Transverse colon (tissue), 4 donors: ENCODE results near the gene TMEM131L. TPM values are rescaled to one million over a fixed set of nuclear protein-coding genes. Genes with fewer than 3 reads are reported as not detected.

Experiments
- DNase-seq: peaks from one replicate; pipeline ENCODE4 v3.0.0-alpha.2; 2019
- H3K27ac ChIP-seq, 4 donors: fragments of 200-600 bp; sonication (generic); 2 replicates each; pipeline ENCODE4 v1.5.1; 2016 to 2018; ENCODE audit warnings: inconsistent platforms in 4 of 4
- H3K27me3 ChIP-seq: fragments of 200-600 bp; sonication (generic); 2 replicates; pipeline ENCODE4 v1.5.1; 2017; ENCODE audit warnings: inconsistent platforms
- H3K36me3 ChIP-seq, 4 donors: fragments of 200-600 bp; sonication (generic); 2 replicates each; pipeline ENCODE4 v1.5.1; 2017 to 2019; ENCODE audit warnings: inconsistent platforms in 4 of 4
- H3K4me1 ChIP-seq, 4 donors: fragments of 200-600 bp; sonication (generic); 2 replicates each; pipeline ENCODE4 v1.5.1; 2017 to 2020; ENCODE audit warnings: inconsistent platforms in 4 of 4
- H3K4me3 ChIP-seq, 4 donors: fragments of 200-600 bp; sonication (generic); 1 replicate in 1 of 4; 2 replicates in 3 of 4; pipeline versions ENCODE4 v1.5.1 to v1.6.1; 2017 to 2019; ENCODE audit warnings: inconsistent platforms in 4 of 4
- H3K9me3 ChIP-seq, 2 donors: fragments of 200-600 bp; sonication (generic); 2 replicates each; pipeline ENCODE4 v1.5.1; 2017 to 2019; ENCODE audit warnings: inconsistent platforms in 2 of 2
- CTCF ChIP-seq, 5 experiments: fragments of 200-600 bp in 3 of 5; fragments of 450-650 bp in 2 of 5; sonication (generic) in 3 of 5; IDR thresholded peaks; 1 replicate in 2 of 5; 2 replicates in 3 of 5; pipeline ENCODE4 v1.5.1; 2016 to 2017; ENCODE audit warnings: antibody characterized with exemption in 5 of 5, inconsistent platforms in 3 of 5, mild to moderate bottlenecking in 2 of 5, moderate library complexity in 1 of 5
- EP300 ChIP-seq: sonication (generic); formaldehyde crosslinking; IDR thresholded peaks from one replicate; pipeline ENCODE4 v1.6.1; 2017; ENCODE audit warnings: antibody characterized with exemption, low read depth
- POLR2A ChIP-seq: fragments of 450-650 bp; IDR thresholded peaks from one replicate; pipeline ENCODE4 v1.6.1; 2016; ENCODE audit warnings: antibody characterized with exemption, mild to moderate bottlenecking, moderate library complexity
- POLR2AphosphoS5 ChIP-seq, 3 donors: sonication (generic); formaldehyde crosslinking; IDR thresholded peaks; one replicate each; pipeline ENCODE4 v1.6.1; 2016; ENCODE audit warnings: antibody characterized with exemption in 3 of 3
- WGBS, 2 donors: methylation state at CpG; one replicate each; pipeline ENCODE4 v1.1.5; 2018; ENCODE audit warnings: low coverage in 1 of 2; 5-methylcytosine and 5-hydroxymethylcytosine counted together
- in situ Hi-C, 4 donors: fragments of 200-750 bp; cut with MboI; loops; one replicate each; pipeline versions ENCODE4 v1.15.0 to v1.15.1; 2017; ENCODE audit warnings: low sequenced_read_pairs in 3 of 4, low pct_ligation_motif_present in 1 of 4, low pct_unique_long_range_greater_than_20kb in 1 of 4
- intact Hi-C: fragments of 100-400 bp; cut with DNase I; formaldehyde crosslinking; loops from one replicate; pipeline ENCODE4 v1.15.1; 2023; ENCODE audit warnings: low total_unique reads
- total RNA-seq, 4 donors: library from RNA; depleted of rRNA; stranded (reverse); fragments of >200 nt; gene quantifications; one replicate each; pipeline ENCODE4 v1.1.0, GENCODE V29; 2016

Gene TMEM131L
- total RNA-seq, 4 donors from 2014 or later, result 5.2 to 14.8 (median 8.3) TPM

DNA sequence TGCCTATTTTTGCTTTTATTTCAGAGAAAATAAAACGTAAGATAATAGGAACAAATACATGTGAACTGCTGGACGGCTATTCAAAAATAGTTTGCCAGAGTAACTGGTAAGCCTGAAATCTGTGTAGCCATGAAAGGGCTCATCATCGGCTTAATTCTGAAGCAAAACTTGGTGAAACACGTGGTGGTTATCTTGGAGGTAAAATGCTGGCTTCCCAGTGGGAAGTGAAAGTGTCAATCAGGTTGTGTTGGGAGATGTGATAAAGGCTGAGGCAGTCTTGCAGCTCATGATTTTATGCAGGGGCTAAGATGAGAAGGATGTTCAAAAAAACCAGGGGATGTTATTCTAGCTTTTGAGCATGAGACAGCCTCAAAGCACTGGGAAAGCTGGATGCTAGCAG lies 181.8 kb downstream of the TMEM131L start:
- no peaks in the 10 kb centered on the region for H3K9me3 ChIP-seq
- no peaks in the 10 kb centered on the region for H3K36me3 ChIP-seq
- DNase-seq, result no peak
- H3K27me3 ChIP-seq, result no peaks in the 10 kb centered on the region
- no peaks in the 10 kb centered on the region for H3K4me1 ChIP-seq
- TF ChIP-seq EP300, result no peak
- TF ChIP-seq CTCF (IDR thresholded peaks at IDR 0.05), result no peak
- no peak for TF ChIP-seq POLR2AphosphoS5 (IDR thresholded peaks at IDR 0.05)
- no peak for TF ChIP-seq POLR2A
- in situ Hi-C loops (no loop called here), intact Hi-C loops (loop anchor here (10.0 kb wide), 1 partner anchor 303 kb away; the partner anchor contains the start of gene MND1)
- H3K4me3 ChIP-seq, result no peak overlapping the region
- WGBS, 2 donors, result 65 to 72% methylated on average over 4 of the region's 4 CpGs
- no peak overlapping the region for H3K27ac ChIP-seq

GRCh38 chr4:153649572-153649991 lies 183.4 kb downstream of the TMEM131L start:
- in situ Hi-C loops, result no loop called here
- intact Hi-C loops, result loop anchor here (10.0 kb wide), 1 partner anchor 305 kb away; the partner anchor contains the start of gene MND1
- WGBS, 2 donors, result 50 to 51% methylated on average over 6 of the region's 6 CpGs
- no peaks in the 10 kb centered on the region for H3K36me3 ChIP-seq
- no peak overlapping the region for H3K27ac ChIP-seq
- no peak for TF ChIP-seq EP300
- peak in 3 of 5 experiments; percentile 19 to 26 (median 21) for TF ChIP-seq CTCF (IDR thresholded peaks at IDR 0.05)
- H3K4me1 ChIP-seq, result no peaks in the 10 kb centered on the region
- H3K27me3 ChIP-seq, result no peaks in the 10 kb centered on the region
- no peaks in the 10 kb centered on the region for H3K9me3 ChIP-seq
- no peak overlapping the region for H3K4me3 ChIP-seq
- DNase-seq, result no peak

DNA sequence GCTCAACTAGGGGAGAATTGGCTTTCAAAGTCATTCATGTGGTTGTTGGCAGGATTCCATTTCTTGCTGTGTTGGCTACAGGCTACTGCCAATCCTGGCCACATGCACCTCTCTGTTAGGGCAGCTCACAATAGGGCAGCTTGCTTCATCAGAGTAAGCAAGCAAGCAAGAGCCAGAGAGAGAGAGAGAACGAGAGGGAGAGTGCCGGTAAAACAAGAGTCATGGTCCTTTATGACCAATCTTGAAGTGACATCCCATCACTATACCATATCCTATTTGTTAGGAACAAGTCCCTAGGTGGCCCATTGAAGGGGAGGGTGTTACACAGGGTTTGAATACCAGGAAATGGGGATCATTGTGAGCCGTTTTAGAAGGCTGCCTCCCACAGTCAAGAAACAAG lies 185.0 kb downstream of the TMEM131L start:
- 20 to 61% methylated on average over 1 to 3 of the region's 3 CpGs for WGBS, 2 donors

GRCh38 chr4:153651587-153651986 lies 185.4 kb downstream of the TMEM131L start:
- TF ChIP-seq POLR2A, result no peak
- no peak for TF ChIP-seq EP300
- no peak for TF ChIP-seq CTCF (IDR thresholded peaks at IDR 0.05)
- no peak for TF ChIP-seq POLR2AphosphoS5 (IDR thresholded peaks at IDR 0.05)
- WGBS, 2 donors, result 38 to 50% methylated on average over 1 to 5 of the region's 5 CpGs
- in situ Hi-C loops, result no loop called here

More for the DNA sequence above, 185.0 kb downstream of the TMEM131L start:
- no peak for DNase-seq
- H3K4me3 ChIP-seq, result no peak overlapping the region
- no peak for TF ChIP-seq POLR2AphosphoS5 (IDR thresholded peaks at IDR 0.05)
- TF ChIP-seq POLR2A, result no peak
- TF ChIP-seq CTCF (IDR thresholded peaks at IDR 0.05), result no peak
- no peak for TF ChIP-seq EP300
- H3K9me3 ChIP-seq, result no peaks in the 10 kb centered on the region
- in situ Hi-C loops (no loop called here), intact Hi-C loops (no loop called here)
- H3K27ac ChIP-seq, result peak overlapping the region in 2 of 4 donors; percentile 13 to 53
- H3K4me1 ChIP-seq, result no peaks in the 10 kb centered on the region
- no peaks in the 10 kb centered on the region for H3K27me3 ChIP-seq
- no peaks in the 10 kb centered on the region for H3K36me3 ChIP-seq

More at GRCh38 chr4:153651587-153651986, 185.4 kb downstream of the TMEM131L start:
- intact Hi-C loops, result no loop called here
- no peak overlapping the region for H3K4me3 ChIP-seq
- no peaks in the 10 kb centered on the region for H3K27me3 ChIP-seq
- H3K36me3 ChIP-seq, result no peaks in the 10 kb centered on the region
- peak overlapping the region; percentile 15 to 56 (median 30) for H3K27ac ChIP-seq
- DNase-seq, result peak; percentile 28
- H3K9me3 ChIP-seq, result no peaks in the 10 kb centered on the region
- H3K4me1 ChIP-seq, result no peaks in the 10 kb centered on the region
